Naive B cell (primary cell): ENCODE measurements around the gene FBN3. TPM values are rescaled to one million over a fixed set of nuclear protein-coding genes. Genes with fewer than 3 reads are reported as not detected.
A peak's percentile ranks its signal among the peaks of the same experiment; 100 is the strongest.

Source experiments
- ATAC-seq, 2 donors: fragments of 150-1000 bp; cut with Tn5 transposase; 2 replicates each; pipeline ENCODE4 v1.10.0; 2021; ENCODE audit warnings: low read depth in 2 of 2, mild to moderate bottlenecking in 2 of 2, moderate library complexity in 2 of 2
- DNase-seq: peaks from one replicate; pipeline ENCODE4 v3.0.0; 2022
- H3K27ac Mint-ChIP-seq, 6 donors: one replicate each; pipeline ENCODE4 v1.8.0; 2020 to 2022; ENCODE audit warnings: mild to moderate bottlenecking in 6 of 6, mixed read lengths in 6 of 6, moderate library complexity in 5 of 6, inconsistent platforms in 2 of 6
- H3K27me3 Mint-ChIP-seq, 3 donors: one replicate each; pipeline ENCODE4 v1.8.0; 2021 to 2022; ENCODE audit warnings: mixed read lengths in 3 of 3, mild to moderate bottlenecking in 1 of 3
- H3K36me3 Mint-ChIP-seq, 2 donors: one replicate each; pipeline ENCODE4 v1.8.0; 2020 to 2022; ENCODE audit warnings: mixed read lengths in 2 of 2, inconsistent platforms in 1 of 2, mild to moderate bottlenecking in 1 of 2
- H3K4me1 Mint-ChIP-seq, 3 donors: one replicate each; pipeline ENCODE4 v1.8.0; 2020 to 2022; ENCODE audit warnings: mixed read lengths in 3 of 3, inconsistent platforms in 1 of 3, mild to moderate bottlenecking in 1 of 3, moderate library complexity in 1 of 3
- H3K4me3 Mint-ChIP-seq, 8 donors: one replicate each; pipeline ENCODE4 v1.8.0; 2020 to 2022; ENCODE audit warnings: mild to moderate bottlenecking in 8 of 8, mixed read lengths in 8 of 8, moderate library complexity in 8 of 8, inconsistent platforms in 2 of 8
- H3K9me3 Mint-ChIP-seq, 7 donors: one replicate each; pipeline ENCODE4 v1.8.0; 2020 to 2022; ENCODE audit warnings: mixed read lengths in 7 of 7, mild to moderate bottlenecking in 5 of 7, inconsistent platforms in 2 of 7, moderate library complexity in 1 of 7
- polyA plus RNA-seq, 6 donors: library from polyadenylated mRNA; unstranded; fragments of 300-500 nt; fragmentation: Illumina TruSeq; gene quantifications; one replicate each; pipeline ENCODE4 v1.2.3, GENCODE V29; 2021; ENCODE audit warnings: low read depth in 6 of 6

The FBN3 gene
- polyA plus RNA-seq, 6 donors from 2014 or later = not detected

GRCh38 chr19:8144273-8144995, 5.0 kb downstream of the FBN3 start:
- peaks cover 0 to 8% of the 10 kb centered on the region in 2 donors for H3K36me3 Mint-ChIP-seq
- H3K27me3 Mint-ChIP-seq = peaks cover 18 to 70% (median 46%) of the 10 kb centered on the region in 3 donors
- no peak overlapping the region for H3K4me3 Mint-ChIP-seq
- DNase-seq (no peak), ATAC-seq (no peak)
- peaks cover 0 to 4% (median 0%) of the 10 kb centered on the region in 7 donors for H3K9me3 Mint-ChIP-seq
- peak overlapping the region in 1 of 6 donors; percentile 28 for H3K27ac Mint-ChIP-seq
- H3K4me1 Mint-ChIP-seq = peaks cover 12 to 16% (median 12%) of the 10 kb centered on the region in 3 donors

GRCh38 chr19:8143041-8143440, 6.4 kb downstream of the FBN3 start:
- Mint-ChIP-seq H3K27ac (peak overlapping the region in 1 of 6 donors; percentile 70), H3K9me3 (peaks cover 0 to 4% (median 0%) of the 10 kb centered on the region in 7 donors), H3K27me3 (peaks cover 13 to 60% (median 38%) of the 10 kb centered on the region in 3 donors), H3K4me3 (no peak overlapping the region), H3K36me3 (peaks cover 0 to 2% of the 10 kb centered on the region in 2 donors), H3K4me1 (peaks cover 4 to 8% (median 4%) of the 10 kb centered on the region in 3 donors)
- ATAC-seq (no peak), DNase-seq (no peak)

- peaks cover 7 to 55% (median 32%) of the 10 kb centered on the region in 3 donors for H3K27me3 Mint-ChIP-seq
- H3K4me1 Mint-ChIP-seq = peaks cover 0 to 2% (median under 1%) of the 10 kb centered on the region in 3 donors
- H3K27ac Mint-ChIP-seq = no peak overlapping the region
- no peaks in the 10 kb centered on the region for H3K36me3 Mint-ChIP-seq
- no peak overlapping the region for H3K4me3 Mint-ChIP-seq
- no peak for ATAC-seq
- peaks cover 0 to 4% (median 0%) of the 10 kb centered on the region in 7 donors for H3K9me3 Mint-ChIP-seq
- no peak for DNase-seq
Observed at GRCh38 chr19:8142513-8142900, 6.9 kb downstream of the FBN3 start.

GRCh38 chr19:8141726-8142512, 7.5 kb downstream of the FBN3 start:
- Mint-ChIP-seq H3K27ac (peak overlapping the region in 2 of 6 donors; percentile 34 to 72), H3K4me1 (no peaks in the 10 kb centered on the region), H3K36me3 (no peaks in the 10 kb centered on the region), H3K4me3 (peak overlapping the region in 1 of 8 donors; percentile 9), H3K27me3 (peaks cover 7 to 49% (median 27%) of the 10 kb centered on the region in 3 donors), H3K9me3 (peaks cover 0 to 4% (median 0%) of the 10 kb centered on the region in 7 donors)
- no peak for ATAC-seq
- DNase-seq = no peak

GRCh38 chr19:8138201-8138600, 11.2 kb downstream of the FBN3 start:
- ATAC-seq = no peak
- H3K27ac Mint-ChIP-seq = no peak overlapping the region
- peaks cover 0 to 19% (median 6%) of the 10 kb centered on the region in 3 donors for H3K27me3 Mint-ChIP-seq

GRCh38 chr19:8137425-8137824, 12.0 kb downstream of the FBN3 start:
- Mint-ChIP-seq H3K27me3 (peaks cover 0 to 18% (median 7%) of the 10 kb centered on the region in 3 donors), H3K4me1 (no peaks in the 10 kb centered on the region), H3K9me3 (peaks cover 0 to 4% (median 0%) of the 10 kb centered on the region in 7 donors), H3K36me3 (no peaks in the 10 kb centered on the region), H3K27ac (no peak overlapping the region), H3K4me3 (no peak overlapping the region)
- no peak for DNase-seq
- ATAC-seq = no peak

More at GRCh38 chr19:8138201-8138600, 11.2 kb downstream of the FBN3 start:
- Mint-ChIP-seq H3K36me3 (no peaks in the 10 kb centered on the region), H3K4me1 (no peaks in the 10 kb centered on the region), H3K4me3 (no peak overlapping the region), H3K9me3 (peaks cover 0 to 4% (median 0%) of the 10 kb centered on the region in 7 donors)
- DNase-seq = no peak

GRCh38 chr19:8135946-8136618, 13.3 kb downstream of the FBN3 start:
- Mint-ChIP-seq H3K27me3 (peaks cover 0 to 17% (median 14%) of the 10 kb centered on the region in 3 donors), H3K4me1 (no peaks in the 10 kb centered on the region), H3K4me3 (no peak overlapping the region), H3K36me3 (no peaks in the 10 kb centered on the region), H3K27ac (no peak overlapping the region), H3K9me3 (no peaks in the 10 kb centered on the region)
- no peak for DNase-seq
- ATAC-seq = no peak

GRCh38 chr19:8132858-8133458, 16.4 kb downstream of the FBN3 start:
- no peaks in the 10 kb centered on the region for H3K4me1 Mint-ChIP-seq
- H3K36me3 Mint-ChIP-seq = no peaks in the 10 kb centered on the region
- ATAC-seq = no peak
- H3K27me3 Mint-ChIP-seq = peaks cover 5 to 32% (median 20%) of the 10 kb centered on the region in 3 donors
- no peak overlapping the region for H3K27ac Mint-ChIP-seq
- DNase-seq = no peak
- H3K4me3 Mint-ChIP-seq = peak overlapping the region in 1 of 8 donors; percentile 42
- H3K9me3 Mint-ChIP-seq = no peaks in the 10 kb centered on the region

- DNase-seq (no peak), ATAC-seq (no peak)
- Mint-ChIP-seq H3K4me1 (no peaks in the 10 kb centered on the region), H3K27me3 (peaks cover 5 to 35% (median 20%) of the 10 kb centered on the region in 3 donors), H3K4me3 (no peak overlapping the region), H3K9me3 (no peaks in the 10 kb centered on the region), H3K27ac (no peak overlapping the region), H3K36me3 (no peaks in the 10 kb centered on the region)
Observed at GRCh38 chr19:8131517-8131916, 17.9 kb downstream of the FBN3 start.

- Mint-ChIP-seq H3K9me3 (no peaks in the 10 kb centered on the region), H3K4me1 (no peaks in the 10 kb centered on the region), H3K27me3 (peaks cover 5 to 36% (median 22%) of the 10 kb centered on the region in 3 donors), H3K27ac (no peak overlapping the region), H3K36me3 (no peaks in the 10 kb centered on the region), H3K4me3 (no peak overlapping the region)
- no peak for DNase-seq
- no peak for ATAC-seq
Observed at GRCh38 chr19:8129061-8129618, 20.3 kb downstream of the FBN3 start.

- ATAC-seq = no peak
- no peaks in the 10 kb centered on the region for H3K4me1 Mint-ChIP-seq
- H3K36me3 Mint-ChIP-seq = no peaks in the 10 kb centered on the region
- H3K9me3 Mint-ChIP-seq = no peaks in the 10 kb centered on the region
- no peak for DNase-seq
- H3K27me3 Mint-ChIP-seq = peaks cover 5 to 42% (median 28%) of the 10 kb centered on the region in 3 donors
- H3K4me3 Mint-ChIP-seq = no peak overlapping the region
- H3K27ac Mint-ChIP-seq = no peak overlapping the region
Observed at GRCh38 chr19:8128551-8128950, 20.8 kb downstream of the FBN3 start.

- peak overlapping the region in 1 of 6 donors; percentile 54 for H3K27ac Mint-ChIP-seq
- no peaks in the 10 kb centered on the region for H3K9me3 Mint-ChIP-seq
- H3K4me1 Mint-ChIP-seq = no peaks in the 10 kb centered on the region
- no peaks in the 10 kb centered on the region for H3K36me3 Mint-ChIP-seq
- DNase-seq (no peak), ATAC-seq (no peak)
- no peak overlapping the region for H3K4me3 Mint-ChIP-seq
- H3K27me3 Mint-ChIP-seq = peaks cover 5 to 36% (median 24%) of the 10 kb centered on the region in 3 donors
Observed at GRCh38 chr19:8127311-8127710, 22.1 kb downstream of the FBN3 start.

- no peak overlapping the region for H3K27ac Mint-ChIP-seq
- H3K9me3 Mint-ChIP-seq = no peaks in the 10 kb centered on the region
- H3K4me3 Mint-ChIP-seq = peak overlapping the region in 1 of 8 donors; percentile 52
- H3K4me1 Mint-ChIP-seq = no peaks in the 10 kb centered on the region
- no peak for DNase-seq
- H3K36me3 Mint-ChIP-seq = no peaks in the 10 kb centered on the region
- ATAC-seq = no peak
- H3K27me3 Mint-ChIP-seq = peaks cover 5 to 28% (median 17%) of the 10 kb centered on the region in 3 donors
Observed at GRCh38 chr19:8126511-8126910, 22.9 kb downstream of the FBN3 start.
